ENCODE data around the gene EPHB3. TPM values are rescaled to one million over a fixed set of nuclear protein-coding genes. Genes with fewer than 3 reads are reported as not detected.

EPHB3 gene
- 1.4 and 1.8 TPM in 2 replicates for total RNA-seq (2014; rRNA removed; shearing (Covaris generic))

- peak; percentile 100 for DNase-seq (ENCODE audit: low read depth)
These were observed at the start of gene EPHB3 for GRCh38 chr3:184561061-184561912. EPHB3 (plus strand) TSS chr3:184561785; CDS start chr3:184562236, 451 bp downstream.

GRCh38 chr3:184512621-184513020, 49.0 kb upstream of the EPHB3 start:
- DNase-seq (ENCODE audit: low read depth), result no peak

DNA sequence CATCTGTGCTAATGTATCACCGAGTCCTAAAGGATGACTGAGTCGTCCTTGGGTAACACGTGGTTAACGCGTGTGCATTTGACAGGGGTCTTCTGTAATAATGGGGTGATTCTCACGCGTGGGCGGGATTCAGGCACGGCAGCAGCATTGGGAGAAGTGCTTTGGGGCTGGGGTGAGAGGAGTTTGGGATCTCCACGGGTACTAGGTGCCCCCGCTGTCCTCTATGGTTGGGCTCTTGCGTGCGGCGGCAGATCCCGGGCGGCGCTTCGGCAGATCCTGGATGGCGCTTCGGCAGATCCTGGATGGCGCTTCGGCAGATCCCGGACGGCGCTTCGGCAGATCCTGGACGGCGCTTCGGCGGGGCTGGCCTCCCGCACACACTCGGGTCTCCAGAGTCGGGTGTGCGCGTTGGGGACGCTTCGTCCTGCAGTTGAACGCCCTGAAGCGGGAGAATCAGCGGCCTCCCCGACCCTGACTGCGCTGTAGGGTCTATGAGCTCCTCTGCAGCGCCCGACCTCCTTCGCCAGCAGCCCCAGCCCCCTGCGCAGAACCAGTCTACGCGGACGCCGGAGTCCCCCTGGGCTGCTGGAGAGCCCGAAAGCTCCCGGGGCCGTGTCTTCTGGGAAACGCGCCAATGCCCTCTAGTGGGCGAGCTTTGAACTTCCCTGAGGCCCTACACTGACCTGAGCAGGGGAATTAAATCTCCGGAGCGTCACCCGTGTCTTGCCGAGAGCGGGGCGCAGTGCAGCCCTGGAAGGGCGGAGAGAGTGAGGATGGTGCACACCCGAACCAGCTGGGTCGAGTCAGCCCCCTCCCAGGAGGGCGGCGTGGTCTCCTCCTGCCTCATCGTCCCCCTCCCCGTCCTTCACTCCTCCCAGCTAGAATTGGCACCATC, 48.1 kb upstream of the EPHB3 start:
- DNase-seq (ENCODE audit: low read depth), result peak; percentile 89

GRCh38 chr3:184514171-184514490, 47.5 kb upstream of the EPHB3 start:
- no peak for DNase-seq (ENCODE audit: low read depth)

DNA sequence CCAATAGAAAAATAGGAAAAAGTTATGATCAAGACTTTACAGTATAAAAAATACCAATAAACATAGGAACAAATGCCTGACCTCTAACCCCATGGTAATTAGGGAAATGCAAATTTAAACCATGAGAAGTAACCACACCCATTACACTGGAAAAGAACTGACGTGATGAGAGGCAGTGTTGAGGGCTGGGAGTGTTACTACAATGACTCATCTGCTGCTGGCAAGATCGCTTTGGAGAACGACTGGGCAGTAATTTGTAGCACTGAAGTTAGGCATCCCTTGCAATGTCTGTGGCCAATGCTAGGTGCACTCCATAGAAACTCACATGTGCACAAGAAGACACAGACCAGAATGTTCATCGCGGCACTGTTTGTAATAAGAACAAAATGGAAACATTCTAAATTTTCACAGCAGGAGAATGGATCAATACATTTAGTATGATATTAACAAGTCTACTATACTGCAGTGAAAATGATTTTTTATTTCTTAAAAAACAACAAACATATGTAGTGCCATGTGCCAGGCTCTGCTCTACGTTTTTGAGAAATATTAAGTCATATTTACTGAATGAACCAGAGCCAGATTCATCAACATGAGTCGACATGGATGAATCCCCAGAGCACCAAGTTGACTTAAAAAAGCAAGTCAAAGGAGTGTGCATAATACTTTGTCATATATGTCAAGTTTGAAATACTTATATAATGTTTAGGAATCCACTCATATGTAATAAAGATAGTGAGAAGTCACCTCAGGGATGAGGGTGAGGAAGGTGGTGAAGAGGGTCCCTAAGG, 37.6 kb upstream of the EPHB3 start:
- peak; percentile 92 for DNase-seq (ENCODE audit: low read depth)

GRCh38 chr3:184524981-184525336, 36.6 kb upstream of the EPHB3 start:
- peak; percentile 51 for DNase-seq (ENCODE audit: low read depth)

DNA sequence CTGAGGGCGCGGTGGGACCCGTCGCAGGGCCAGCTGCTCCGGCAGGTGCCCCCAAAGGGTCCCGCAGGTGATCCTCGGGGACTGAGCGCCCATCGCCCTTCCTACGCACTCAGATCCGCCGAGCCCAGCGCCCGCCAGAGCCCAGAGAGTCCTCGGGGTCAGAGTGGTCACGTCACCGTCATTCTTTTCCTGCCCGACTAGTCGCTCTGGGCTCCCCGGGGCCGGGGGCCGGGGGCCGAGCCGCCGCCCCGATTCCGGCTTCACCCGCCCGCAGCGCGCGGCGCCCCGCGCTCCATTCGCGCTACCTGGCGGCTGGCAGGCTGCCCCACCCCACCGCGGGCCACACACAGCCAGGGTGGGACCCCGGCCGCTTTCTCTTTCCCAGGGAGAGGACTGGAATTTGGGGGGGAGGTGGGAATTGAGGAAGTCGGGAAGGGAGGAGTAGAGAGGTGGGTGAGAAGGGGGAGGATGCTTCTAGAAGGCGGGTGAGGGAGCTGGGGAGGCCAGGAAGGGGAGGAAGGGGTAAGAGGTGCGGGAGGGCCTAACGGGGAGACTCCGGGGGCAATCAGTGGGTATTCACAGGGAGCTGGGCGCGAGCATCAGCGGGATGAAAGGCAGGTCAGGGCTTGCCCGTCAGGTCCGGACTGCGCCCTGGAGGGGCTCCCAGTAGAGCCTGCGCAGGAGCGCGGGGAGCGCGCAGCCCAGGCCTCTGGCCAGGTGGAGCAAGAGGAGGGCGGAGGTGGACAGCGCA, 36.1 kb upstream of the EPHB3 start:
- no peak for DNase-seq (ENCODE audit: low read depth)

GRCh38 chr3:184526088-184526433, 35.5 kb upstream of the EPHB3 start:
- peak; percentile 50 for DNase-seq (ENCODE audit: low read depth)

DNA sequence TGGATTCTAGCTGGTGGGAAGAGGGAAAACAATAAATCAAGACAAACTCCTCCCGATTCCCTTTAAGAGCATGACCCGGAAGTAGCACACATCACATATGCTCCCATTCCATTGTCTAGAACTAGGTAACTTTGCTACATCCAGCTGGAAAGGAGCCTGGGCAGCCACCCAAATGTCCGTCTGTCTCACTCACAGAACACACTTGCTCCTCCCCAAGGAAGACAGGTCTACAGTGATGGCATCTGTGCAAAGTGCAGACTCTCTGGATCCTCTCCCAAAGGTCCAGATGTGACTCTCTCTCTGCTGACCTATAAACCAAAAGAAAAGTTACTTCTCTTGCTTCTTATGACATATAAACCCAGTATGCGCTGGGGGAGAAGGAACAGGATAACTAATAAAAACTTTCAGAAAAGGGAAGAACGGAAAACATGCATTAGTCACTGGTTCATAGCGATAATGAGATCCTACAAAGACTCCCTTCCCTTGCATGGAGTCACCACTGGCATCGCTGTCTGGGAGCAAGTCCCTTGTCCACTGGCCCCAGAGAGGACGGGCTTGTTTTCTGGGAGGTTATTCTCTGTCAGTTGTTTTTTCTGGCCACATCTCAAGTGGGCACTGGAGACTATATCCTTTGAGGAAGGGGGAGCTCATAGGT, 29.8 kb upstream of the EPHB3 start:
- DNase-seq (ENCODE audit: low read depth), result peak; percentile 36

- DNase-seq (ENCODE audit: low read depth), result no peak
These were observed 28.4 kb upstream of the EPHB3 start for GRCh38 chr3:184532940-184533732.

GRCh38 chr3:184537885-184538665, 23.5 kb upstream of the EPHB3 start:
- no peak for DNase-seq (ENCODE audit: low read depth)

DNA sequence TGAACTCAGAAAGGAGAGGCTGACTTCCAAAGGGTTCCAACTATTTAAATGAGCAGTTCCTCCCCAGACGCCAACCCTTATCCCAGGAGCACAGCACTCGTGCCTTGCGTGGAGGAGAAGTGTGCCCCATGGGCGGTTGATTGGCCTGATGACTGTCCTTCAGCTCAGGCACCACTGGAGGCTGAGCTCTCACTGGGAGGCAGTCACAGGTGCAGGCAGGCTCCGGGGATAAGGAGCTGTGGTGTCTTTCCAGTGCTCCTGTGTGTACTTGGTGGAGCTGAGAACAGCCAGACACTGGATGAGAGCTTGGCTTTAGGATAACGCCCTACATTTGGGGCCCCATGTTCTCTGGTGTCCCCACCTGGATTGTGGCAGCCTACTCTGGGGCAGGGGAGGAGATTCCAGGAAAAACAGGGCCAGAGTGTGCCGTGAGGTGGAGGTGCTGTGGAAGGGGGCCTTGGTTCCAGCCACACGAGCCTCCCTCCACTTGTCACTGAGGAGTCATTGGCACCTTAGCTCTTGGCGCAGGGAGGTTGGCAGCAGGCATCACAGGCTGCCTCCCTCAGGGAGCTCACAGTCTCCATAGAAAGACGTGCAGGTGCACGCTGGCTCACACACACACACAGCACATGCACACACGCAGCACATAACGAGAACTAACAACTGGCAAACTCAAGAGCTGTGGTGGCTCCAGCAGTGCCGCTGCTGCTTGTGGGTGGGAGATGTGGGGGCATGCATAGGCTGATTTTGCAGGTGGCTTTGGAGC, 22.7 kb upstream of the EPHB3 start:
- DNase-seq (ENCODE audit: low read depth), result no peak

GRCh38 chr3:184539801-184540435, 21.7 kb upstream of the EPHB3 start:
- peak; percentile 48 for DNase-seq (ENCODE audit: low read depth)

GRCh38 chr3:184540777-184541681, 20.6 kb upstream of the EPHB3 start:
- peak; percentile 78 for DNase-seq (ENCODE audit: low read depth)

GRCh38 chr3:184541886-184542562, 19.6 kb upstream of the EPHB3 start:
- no peak for DNase-seq (ENCODE audit: low read depth)

GRCh38 chr3:184542577-184542976, 19.0 kb upstream of the EPHB3 start:
- DNase-seq (ENCODE audit: low read depth), result no peak

Data from Daoy (cell line).